Endothelial cell of umbilical vein (primary cell): ENCODE measurements around the gene DIPK2B. TPM values are rescaled to one million over a fixed set of nuclear protein-coding genes. Genes with fewer than 3 reads are reported as not detected.

Experiments used
- BruUV-seq: library from RNA; stranded (reverse); fragments of 400-500 nt; replicated peaks from 2 replicates; lab custom pipeline; 2021; lab: Mats Ljungman, UMichigan
- CTCF ChIA-PET: fragments of 300-600, 350-600 bp; sonication (Branson Sonifier 250); formaldehyde crosslinking; loops from one replicate; lab custom pipeline; 2021; ENCODE audit warnings: antibody characterized with exemption, inconsistent platforms; lab: Charles Lee
- POLR2A ChIA-PET: fragments of 300-600, 350-600 bp; sonication (Branson Sonifier 250); formaldehyde crosslinking; loops from one replicate; lab custom pipeline; 2021; ENCODE audit warnings: antibody characterized with exemption, inconsistent platforms; lab: Charles Lee
- DNase-seq: peaks from one replicate; pipeline ENCODE4 v3.0.0-alpha.2; 2011; ENCODE audit warnings: low read depth, low spot score
- FAIRE-seq: peaks from 2 replicates; lab custom pipeline; 2011; peaks lifted over from hg19 to GRCh38; lab: Jason Lieb, UNC
- H2AFZ ChIP-seq: 2 replicates; pipeline ENCODE4 v1.6.0; 2012; ENCODE audit warnings: low read depth, low read length, control low read depth, inconsistent platforms
- H3K27ac ChIP-seq: 2 replicates; pipeline ENCODE4 v1.5.1; 2011; ENCODE audit warnings: low read depth, mild to moderate bottlenecking, control low read depth, low read length, moderate library complexity; ENCODE audit not compliant: insufficient read depth
- H3K27me3 ChIP-seq, 2 experiments: 2 replicates each; pipeline versions ENCODE4 v1.6.0 to v1.6.1; 2011; ENCODE audit warnings: low read length in 2 of 2, mixed read lengths in 1 of 2; ENCODE audit not compliant: control insufficient read depth in 2 of 2, insufficient read depth in 2 of 2
- H3K36me3 ChIP-seq, 2 experiments: 2 replicates in 1 of 2; 3 replicates in 1 of 2; pipeline ENCODE4 v1.5.1; 2011; ENCODE audit warnings: low read length in 2 of 2, mild to moderate bottlenecking in 1 of 2, moderate library complexity in 1 of 2; ENCODE audit not compliant: control insufficient read depth in 2 of 2, insufficient read depth in 2 of 2; ENCODE audit errors: extremely low read depth in 1 of 2
- H3K4me1 ChIP-seq: 3 replicates; pipeline ENCODE4 v1.5.1; 2011; ENCODE audit warnings: mild to moderate bottlenecking, low read length; ENCODE audit not compliant: control insufficient read depth, insufficient read depth; ENCODE audit errors: extremely low read depth
- H3K4me2 ChIP-seq: 2 replicates; pipeline ENCODE4 v1.6.1; 2011; ENCODE audit warnings: low read length, control low read depth, mixed read lengths; ENCODE audit not compliant: insufficient read depth
- H3K4me3 ChIP-seq, 3 experiments: fragments of 200-600 bp in 1 of 3; sonication (generic), shearing (Covaris generic) in 1 of 3; replicated peaks in 1 of 3; 2 replicates each; pipeline ENCODE4 v1.5.1; 2011 to 2016; ENCODE audit warnings: control low read depth in 3 of 3, low read length in 3 of 3, mild to moderate bottlenecking in 2 of 3, inconsistent platforms in 1 of 3, low read depth in 1 of 3, moderate library complexity in 1 of 3; ENCODE audit not compliant: insufficient read depth in 1 of 3
- H3K79me2 ChIP-seq: 2 replicates; pipeline ENCODE4 v1.6.0; 2012; ENCODE audit warnings: low read length, inconsistent platforms; ENCODE audit not compliant: control insufficient read depth, insufficient read depth
- H3K9ac ChIP-seq: replicated peaks from 2 replicates; pipeline ENCODE3; 2011; ENCODE audit warnings: low read length, control low read depth; ENCODE audit not compliant: insufficient read depth; ENCODE audit errors: extremely low read depth
- H3K9me1 ChIP-seq: replicated peaks from 3 replicates; pipeline ENCODE4 v1.6.0; 2011; ENCODE audit warnings: mild to moderate bottlenecking, low read length; ENCODE audit not compliant: control insufficient read depth, insufficient read depth; ENCODE audit errors: extremely low read depth
- H3K9me3 ChIP-seq: replicated peaks from 2 replicates; pipeline ENCODE4 v1.5.1; 2012; ENCODE audit warnings: low read length, inconsistent platforms; ENCODE audit not compliant: control insufficient read depth, insufficient read depth
- H4K20me1 ChIP-seq: replicated peaks from 2 replicates; pipeline ENCODE3; 2011; ENCODE audit warnings: mild to moderate bottlenecking, low read length; ENCODE audit not compliant: control insufficient read depth, insufficient read depth; ENCODE audit errors: extremely low read depth
- EZH2 ChIP-seq: IDR thresholded peaks from 2 replicates; pipeline ENCODE4 v1.6.1; 2012; ENCODE audit warnings: borderline replicate concordance, low read depth, mild to moderate bottlenecking, moderate library complexity, low read length, inconsistent platforms; ENCODE audit not compliant: severe bottlenecking
- FOS ChIP-seq: IDR thresholded peaks from 2 replicates; pipeline ENCODE4 v1.6.1; 2011; ENCODE audit warnings: mild to moderate bottlenecking, low read length, moderate library complexity, borderline replicate concordance; ENCODE audit not compliant: insufficient read depth
- GATA2 ChIP-seq: IDR thresholded peaks from 2 replicates; pipeline ENCODE4 v1.7.0; 2011; ENCODE audit warnings: low read depth, mild to moderate bottlenecking, moderate library complexity, mixed read lengths, low read length; ENCODE audit not compliant: insufficient read length, insufficient read depth
- JUN ChIP-seq: IDR thresholded peaks from 2 replicates; pipeline ENCODE4 v1.6.1; 2011; ENCODE audit warnings: borderline replicate concordance, low read depth; ENCODE audit not compliant: insufficient read length, insufficient read depth
- MYC ChIP-seq: IDR thresholded peaks from one replicate; pipeline ENCODE4 v1.6.1; 2011; ENCODE audit warnings: mild to moderate bottlenecking, low read depth, low read length
- POLR2A ChIP-seq: IDR thresholded peaks from 2 replicates; pipeline ENCODE4 v1.6.1; 2012; ENCODE audit warnings: low read depth, mild to moderate bottlenecking, control low read depth, low read length
- POLR2AphosphoS5 ChIP-seq: IDR thresholded peaks from 2 replicates; pipeline ENCODE4 v1.6.1; 2012; ENCODE audit warnings: low read depth, mild to moderate bottlenecking, control low read depth, low read length, moderate library complexity; ENCODE audit not compliant: insufficient read depth
- dilution Hi-C: fragments of 300-500 bp; cut with MboI; formaldehyde crosslinking; loops from one replicate; pipeline ENCODE4 v1.15.0; 2019; ENCODE audit warnings: low sequenced_read_pairs; ENCODE audit not compliant: extremely low pct_ligation_motif_present
- intact Hi-C: fragments of 100-400 bp; cut with micrococcal nuclease; formaldehyde crosslinking; loops from one replicate; pipeline ENCODE4 v1.10.0; 2022
- polyA plus RNA-seq, 4 experiments: library from polyadenylated mRNA; depleted of rRNA in 3 of 4; stranded (reverse) in 3 of 4; unstranded in 1 of 4; fragments of >200 nt; gene quantifications; 2 replicates each; pipeline versions ENCODE4 v1.2.1 to v1.2.3, GENCODE V29; 2011 to 2012; ENCODE audit warnings: missing spikeins in 1 of 4
- total RNA-seq: library from RNA; stranded (reverse); gene quantifications from 2 replicates; pipeline ENCODE4 v1.2.3, GENCODE V29; 2021
- TF ChIP-seq, protein P1 (sequence below), 2 donors: IDR thresholded peaks; 1 replicate in 1 of 2; 2 replicates in 1 of 2; pipeline ENCODE4 v1.5.1; 2011; ENCODE audit warnings: low read length in 2 of 2, mild to moderate bottlenecking in 2 of 2, moderate library complexity in 2 of 2, control low read depth in 1 of 2, inconsistent platforms in 1 of 2, low read depth in 1 of 2; ENCODE audit not compliant: insufficient read depth in 1 of 2; ENCODE audit errors: extremely low read depth in 1 of 2
- TF ChIP-seq, protein P2 (sequence below): IDR thresholded peaks from 2 replicates; pipeline ENCODE4 v1.6.1; 2011; ENCODE audit not compliant: insufficient read depth, insufficient read length

The DIPK2B gene
- total and polyA plus RNA-seq, 2 donors (not counting 3 experiments of a cell fraction or from before 2014, with no cell fraction given): 46.0 to 106 TPM

DNA sequence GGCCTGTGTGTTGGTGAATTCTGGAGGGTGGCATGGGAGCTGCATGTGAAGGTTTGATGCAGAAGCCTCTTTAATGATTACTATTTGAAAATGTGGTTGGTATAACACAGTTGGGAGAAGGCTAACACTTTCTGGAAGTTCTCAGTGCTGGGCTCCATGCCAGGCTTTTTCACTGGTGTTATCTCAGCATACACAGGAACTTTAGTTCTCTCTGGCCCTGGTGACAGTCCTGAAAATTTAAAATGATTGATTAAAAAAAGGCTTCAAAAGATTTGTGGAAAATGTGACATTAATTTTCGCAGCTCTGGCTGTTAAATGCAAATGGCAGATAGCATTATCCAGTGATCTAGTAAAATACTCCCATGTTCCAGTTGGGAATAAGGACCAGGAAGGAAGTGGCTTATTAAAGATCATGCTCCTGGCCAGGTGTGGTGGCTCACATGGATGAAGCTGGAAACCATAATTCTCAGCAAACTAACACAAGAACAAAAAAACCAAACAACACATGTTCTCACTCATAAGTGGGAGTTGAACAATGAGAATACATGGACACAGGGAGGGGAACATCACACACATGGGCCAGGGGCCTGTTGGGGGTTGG, 36.6 kb downstream of the DIPK2B start:
- H3K4me1 ChIP-seq: no peaks in the 10 kb centered on the region
- no peaks in the 10 kb centered on the region for H3K9me1 ChIP-seq
- no peaks in the 10 kb centered on the region for H3K9me3 ChIP-seq
- H3K27ac ChIP-seq: no peak overlapping the region
- no peaks in the 10 kb centered on the region for H3K36me3 ChIP-seq
- no peaks in the 10 kb centered on the region for H3K27me3 ChIP-seq
- ChIA-PET CTCF (no interaction called here), POLR2A (no interaction called here)
- DNase-seq (peak; percentile 10), FAIRE-seq (no peak)
- no peak overlapping the region for H3K9ac ChIP-seq
- no peaks in the 10 kb centered on the region for H3K79me2 ChIP-seq
- no peak overlapping the region for H2AFZ ChIP-seq
- H3K4me2 ChIP-seq: no peak overlapping the region
- no peak for TF ChIP-seq JUN
- TF ChIP-seq POLR2A: no peak
- TF ChIP-seq FOS: no peak
- TF ChIP-seq EZH2: no peak
- TF ChIP-seq, protein P1, sequence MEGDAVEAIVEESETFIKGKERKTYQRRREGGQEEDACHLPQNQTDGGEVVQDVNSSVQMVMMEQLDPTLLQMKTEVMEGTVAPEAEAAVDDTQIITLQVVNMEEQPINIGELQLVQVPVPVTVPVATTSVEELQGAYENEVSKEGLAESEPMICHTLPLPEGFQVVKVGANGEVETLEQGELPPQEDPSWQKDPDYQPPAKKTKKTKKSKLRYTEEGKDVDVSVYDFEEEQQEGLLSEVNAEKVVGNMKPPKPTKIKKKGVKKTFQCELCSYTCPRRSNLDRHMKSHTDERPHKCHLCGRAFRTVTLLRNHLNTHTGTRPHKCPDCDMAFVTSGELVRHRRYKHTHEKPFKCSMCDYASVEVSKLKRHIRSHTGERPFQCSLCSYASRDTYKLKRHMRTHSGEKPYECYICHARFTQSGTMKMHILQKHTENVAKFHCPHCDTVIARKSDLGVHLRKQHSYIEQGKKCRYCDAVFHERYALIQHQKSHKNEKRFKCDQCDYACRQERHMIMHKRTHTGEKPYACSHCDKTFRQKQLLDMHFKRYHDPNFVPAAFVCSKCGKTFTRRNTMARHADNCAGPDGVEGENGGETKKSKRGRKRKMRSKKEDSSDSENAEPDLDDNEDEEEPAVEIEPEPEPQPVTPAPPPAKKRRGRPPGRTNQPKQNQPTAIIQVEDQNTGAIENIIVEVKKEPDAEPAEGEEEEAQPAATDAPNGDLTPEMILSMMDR (IDR thresholded peaks at IDR 0.05; ENCODE audit: extremely low read depth in 1 of 2, insufficient read depth in 1 of 2, low read depth in 1 of 2, low read length in 2 of 2): no peak
- TF ChIP-seq, protein P2, sequence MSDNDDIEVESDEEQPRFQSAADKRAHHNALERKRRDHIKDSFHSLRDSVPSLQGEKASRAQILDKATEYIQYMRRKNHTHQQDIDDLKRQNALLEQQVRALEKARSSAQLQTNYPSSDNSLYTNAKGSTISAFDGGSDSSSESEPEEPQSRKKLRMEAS: no peak
- no peak for TF ChIP-seq GATA2
- no peak for TF ChIP-seq MYC
- no peak for TF ChIP-seq POLR2AphosphoS5
- H3K4me3 ChIP-seq: no peak overlapping the region
- intact Hi-C loops: no loop called here
- no peaks in the 10 kb centered on the region for H4K20me1 ChIP-seq
- dilution Hi-C loops: no loop called here
- no TSS peak for BruUV-seq
